ENCODE data around the gene GPSM1.
"Not testable (repeated sequence)": the region's sequence is repeated elsewhere in the genome, so short reads cannot be mapped to it uniquely, and the experiment has no call there.

GPSM1 gene

DNA sequence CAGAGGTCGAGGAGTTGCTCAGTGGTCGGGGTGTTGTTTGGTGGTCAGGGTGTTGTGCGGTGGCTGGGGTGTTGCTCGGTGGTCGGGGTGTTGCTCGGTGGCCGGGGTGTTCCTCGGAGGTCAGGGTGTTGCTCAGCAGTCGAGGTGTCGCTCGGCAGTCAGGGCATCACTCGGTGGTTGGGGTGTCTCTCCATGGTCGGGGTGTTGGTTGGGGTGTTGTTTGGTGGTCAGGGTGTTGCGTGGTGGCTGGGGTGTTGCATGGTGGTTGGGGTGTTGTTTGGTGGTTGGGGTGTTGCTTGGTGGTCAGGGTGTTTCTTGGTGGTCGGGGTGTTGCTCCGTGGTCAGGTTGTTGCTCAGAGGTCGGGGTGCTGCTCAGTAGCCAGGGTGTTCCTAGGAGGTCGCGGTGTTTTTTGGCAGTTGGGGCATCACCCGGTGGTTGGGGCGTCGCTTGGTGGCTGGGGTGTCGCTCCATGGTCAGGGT is 11.0 kb upstream of the GPSM1 start:
- in situ Hi-C loops (cut with HindIII; ENCODE audit: low pct_ligation_motif_present, low sequenced_read_pairs), result no loop called here
- DNase-seq, result no peak
- H3K27me3 ChIP-seq (replicated peaks), result no peaks in the 10 kb centered on the region
- TF ChIP-seq, protein P1, sequence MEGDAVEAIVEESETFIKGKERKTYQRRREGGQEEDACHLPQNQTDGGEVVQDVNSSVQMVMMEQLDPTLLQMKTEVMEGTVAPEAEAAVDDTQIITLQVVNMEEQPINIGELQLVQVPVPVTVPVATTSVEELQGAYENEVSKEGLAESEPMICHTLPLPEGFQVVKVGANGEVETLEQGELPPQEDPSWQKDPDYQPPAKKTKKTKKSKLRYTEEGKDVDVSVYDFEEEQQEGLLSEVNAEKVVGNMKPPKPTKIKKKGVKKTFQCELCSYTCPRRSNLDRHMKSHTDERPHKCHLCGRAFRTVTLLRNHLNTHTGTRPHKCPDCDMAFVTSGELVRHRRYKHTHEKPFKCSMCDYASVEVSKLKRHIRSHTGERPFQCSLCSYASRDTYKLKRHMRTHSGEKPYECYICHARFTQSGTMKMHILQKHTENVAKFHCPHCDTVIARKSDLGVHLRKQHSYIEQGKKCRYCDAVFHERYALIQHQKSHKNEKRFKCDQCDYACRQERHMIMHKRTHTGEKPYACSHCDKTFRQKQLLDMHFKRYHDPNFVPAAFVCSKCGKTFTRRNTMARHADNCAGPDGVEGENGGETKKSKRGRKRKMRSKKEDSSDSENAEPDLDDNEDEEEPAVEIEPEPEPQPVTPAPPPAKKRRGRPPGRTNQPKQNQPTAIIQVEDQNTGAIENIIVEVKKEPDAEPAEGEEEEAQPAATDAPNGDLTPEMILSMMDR (IDR thresholded peaks at IDR 0.05; ENCODE audit: low read depth, low read length, missing control alignments), result no peak
- no peaks in the 10 kb centered on the region for H3K36me3 ChIP-seq (replicated peaks)
- H3K27ac ChIP-seq, result no peak overlapping the region
- no peak overlapping the region for H3K4me3 ChIP-seq (ENCODE audit: low read depth, low read length)

DNA sequence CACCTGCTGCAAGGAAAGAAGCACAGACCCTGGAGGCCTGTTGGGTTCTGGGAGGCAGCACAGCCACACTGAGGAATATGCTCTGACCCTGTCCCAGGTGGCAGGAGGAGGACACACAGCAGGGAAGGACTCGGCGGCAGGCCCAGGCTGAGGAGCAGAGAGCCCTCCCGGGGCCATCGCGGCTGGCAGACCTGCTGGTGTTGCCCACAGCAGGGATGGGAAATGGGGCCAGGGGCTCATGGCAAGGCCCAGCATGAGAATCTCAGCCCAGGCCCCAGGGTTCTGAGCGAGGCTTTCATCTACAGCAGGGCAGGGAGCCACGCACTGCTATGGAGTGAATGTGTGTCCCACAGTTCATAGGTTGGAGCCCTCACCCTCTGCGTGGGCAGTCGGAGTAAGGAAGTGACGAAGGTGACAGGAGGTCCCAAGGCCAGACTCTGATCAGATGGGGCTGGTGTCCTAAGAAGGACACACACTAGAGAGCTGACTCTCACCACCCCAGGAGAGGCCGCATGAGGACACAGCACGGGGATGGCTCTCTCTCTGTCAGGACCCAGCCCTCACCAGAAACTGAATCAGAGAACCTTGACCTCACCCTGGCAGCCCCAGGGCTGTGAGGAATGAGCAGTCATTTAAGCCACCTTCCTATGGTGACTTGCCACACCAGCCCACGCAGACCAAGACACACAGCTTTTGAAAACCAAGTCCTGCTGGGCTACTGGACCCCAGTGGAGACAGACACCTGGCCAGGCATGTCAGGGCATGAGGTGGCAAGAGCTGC is 10.3 kb upstream of the GPSM1 start:
- in situ Hi-C loops (cut with HindIII; ENCODE audit: low pct_ligation_motif_present, low sequenced_read_pairs), result no loop called here
- no peak for DNase-seq
- Histone ChIP-seq H3K36me3 (replicated peaks) (no peaks in the 10 kb centered on the region), H3K27ac (no peak overlapping the region), H3K4me3 (ENCODE audit: low read depth, low read length) (no peak overlapping the region), H3K27me3 (replicated peaks) (no peaks in the 10 kb centered on the region)
- TF ChIP-seq, protein P1 (IDR thresholded peaks at IDR 0.05; ENCODE audit: low read depth, low read length, missing control alignments), result no peak

- Histone ChIP-seq H3K27ac (no peak overlapping the region), H3K4me3 (ENCODE audit: low read depth, low read length) (no peak overlapping the region), H3K27me3 (replicated peaks) (no peaks in the 10 kb centered on the region), H3K36me3 (replicated peaks) (no peaks in the 10 kb centered on the region)
- DNase-seq, result no peak
- TF ChIP-seq, protein P1 (IDR thresholded peaks at IDR 0.05; ENCODE audit: low read depth, low read length, missing control alignments), result no peak
- in situ Hi-C loops (cut with HindIII; ENCODE audit: low pct_ligation_motif_present, low sequenced_read_pairs), result no loop called here
These were observed 9.6 kb upstream of the GPSM1 start for GRCh38 chr9:136317695-136318094.

GRCh38 chr9:136318111-136318775 is 9.1 kb upstream of the GPSM1 start:
- Histone ChIP-seq H3K36me3 (replicated peaks) (no peaks in the 10 kb centered on the region), H3K4me3 (ENCODE audit: low read depth, low read length) (no peak overlapping the region), H3K27me3 (replicated peaks) (no peaks in the 10 kb centered on the region), H3K27ac (no peak overlapping the region)
- TF ChIP-seq, protein P1 (IDR thresholded peaks at IDR 0.05; ENCODE audit: low read depth, low read length, missing control alignments), result no peak
- DNase-seq, result no peak
- in situ Hi-C loops (cut with HindIII; ENCODE audit: low pct_ligation_motif_present, low sequenced_read_pairs), result no loop called here

DNA sequence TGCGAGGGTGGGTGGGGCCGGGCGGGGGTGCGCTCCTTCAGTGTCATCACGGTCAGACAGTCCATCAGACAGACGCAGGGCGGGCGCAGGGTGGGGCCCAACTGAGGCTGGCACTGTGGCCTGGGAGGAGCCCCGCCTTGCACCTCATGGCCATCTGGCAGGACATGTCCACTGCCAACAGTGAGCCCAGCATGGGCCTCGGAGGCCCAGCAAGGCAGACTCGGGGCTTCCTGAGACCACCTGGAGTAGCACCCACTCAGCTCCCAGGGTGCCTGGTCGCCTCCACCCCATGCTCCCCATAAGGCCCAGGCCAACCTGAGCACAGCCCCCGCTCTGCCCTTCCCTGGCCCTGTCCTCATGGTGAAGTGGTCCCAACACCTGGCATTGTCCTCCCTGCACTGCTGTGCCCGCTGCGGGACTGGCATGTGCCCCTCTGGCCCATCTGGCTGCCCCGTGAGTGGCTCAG is 8.5 kb upstream of the GPSM1 start:
- no peak overlapping the region for H3K4me3 ChIP-seq (ENCODE audit: low read depth, low read length)
- TF ChIP-seq, protein P1 (IDR thresholded peaks at IDR 0.05; ENCODE audit: low read depth, low read length, missing control alignments), result no peak
- no peak overlapping the region for H3K27ac ChIP-seq
- no peaks in the 10 kb centered on the region for H3K36me3 ChIP-seq (replicated peaks)
- no peaks in the 10 kb centered on the region for H3K27me3 ChIP-seq (replicated peaks)
- no peak for DNase-seq
- in situ Hi-C loops (cut with HindIII; ENCODE audit: low pct_ligation_motif_present, low sequenced_read_pairs), result no loop called here

- DNase-seq; H3K27me3 ChIP-seq (replicated peaks); H3K27ac ChIP-seq; H3K36me3 ChIP-seq (replicated peaks); H3K4me3 ChIP-seq (ENCODE audit: low read depth, low read length); in situ Hi-C loops (cut with HindIII; ENCODE audit: low pct_ligation_motif_present, low sequenced_read_pairs): not testable (repeated sequence)
These were observed 8.1 kb upstream of the GPSM1 start for GRCh38 chr9:136319244-136319643.

GRCh38 chr9:136319955-136320354 is 7.4 kb upstream of the GPSM1 start:
- DNase-seq; H3K4me3 ChIP-seq (ENCODE audit: low read depth, low read length); H3K36me3 ChIP-seq (replicated peaks); in situ Hi-C loops (cut with HindIII; ENCODE audit: low pct_ligation_motif_present, low sequenced_read_pairs); H3K27me3 ChIP-seq (replicated peaks); H3K27ac ChIP-seq: not testable (repeated sequence)

DNA sequence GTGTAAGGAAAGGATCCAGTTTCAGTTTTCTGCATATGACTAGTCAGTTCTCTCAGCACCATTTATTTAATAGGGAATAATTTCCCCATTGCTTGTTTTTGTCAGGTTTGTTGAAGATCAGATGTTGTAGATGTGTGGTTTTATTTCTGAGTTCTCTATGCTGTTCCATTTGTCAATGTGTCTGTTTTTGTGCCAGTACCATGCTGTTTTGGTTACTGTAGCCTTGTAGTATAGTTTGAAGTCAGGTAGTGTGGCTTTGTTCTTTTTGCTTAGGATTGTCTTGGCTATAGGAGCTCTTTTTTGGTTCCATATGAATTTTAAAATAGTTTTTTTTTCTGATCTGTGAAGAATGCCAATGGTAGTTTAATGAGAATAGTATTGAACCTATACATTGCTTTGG is 6.4 kb upstream of the GPSM1 start:
- H3K27me3 ChIP-seq (replicated peaks); in situ Hi-C loops (cut with HindIII; ENCODE audit: low pct_ligation_motif_present, low sequenced_read_pairs); H3K27ac ChIP-seq; H3K4me3 ChIP-seq (ENCODE audit: low read depth, low read length); H3K36me3 ChIP-seq (replicated peaks); DNase-seq: not testable (repeated sequence)
